TTC549 (cell line): ENCODE measurements around the gene SDCCAG8.

Source experiments
- FAIRE-seq: peaks from 2 replicates; lab custom pipeline; 2012; peaks lifted over from hg19 to GRCh38; lab: Jason Lieb, UNC

Gene SDCCAG8

DNA sequence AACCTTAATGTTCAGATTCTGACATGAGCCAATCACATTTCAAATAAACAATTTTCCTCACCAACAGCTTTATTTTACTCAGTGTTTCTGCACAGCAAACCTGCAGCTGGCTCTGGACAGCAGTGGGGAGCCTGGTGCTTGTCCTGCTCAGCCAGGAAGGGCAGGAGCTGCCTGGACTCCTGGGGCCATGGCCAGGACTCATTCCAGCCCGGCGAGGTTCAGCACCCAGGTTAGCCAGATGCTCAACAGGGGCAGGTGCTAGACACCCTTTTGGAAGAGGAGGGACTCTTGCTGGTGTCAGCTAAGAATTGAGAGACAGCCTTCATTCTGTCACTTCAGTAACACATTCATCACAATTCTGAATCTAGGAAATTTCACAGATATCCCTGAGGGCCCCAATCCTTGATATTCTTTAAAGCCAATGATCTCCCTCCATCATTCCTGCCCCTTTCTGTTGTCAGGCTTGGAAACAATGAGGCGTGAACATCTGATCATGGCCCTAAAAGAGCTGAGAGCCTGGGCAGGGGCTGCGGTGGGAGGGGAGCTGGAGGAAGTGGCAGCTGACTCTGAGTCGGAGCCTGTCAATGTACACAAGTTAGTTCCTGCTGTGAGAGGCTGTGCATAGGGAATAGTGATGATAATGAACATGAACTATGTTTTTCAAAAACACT is 251.3 kb downstream of the SDCCAG8 start:
- FAIRE-seq = no peak

DNA sequence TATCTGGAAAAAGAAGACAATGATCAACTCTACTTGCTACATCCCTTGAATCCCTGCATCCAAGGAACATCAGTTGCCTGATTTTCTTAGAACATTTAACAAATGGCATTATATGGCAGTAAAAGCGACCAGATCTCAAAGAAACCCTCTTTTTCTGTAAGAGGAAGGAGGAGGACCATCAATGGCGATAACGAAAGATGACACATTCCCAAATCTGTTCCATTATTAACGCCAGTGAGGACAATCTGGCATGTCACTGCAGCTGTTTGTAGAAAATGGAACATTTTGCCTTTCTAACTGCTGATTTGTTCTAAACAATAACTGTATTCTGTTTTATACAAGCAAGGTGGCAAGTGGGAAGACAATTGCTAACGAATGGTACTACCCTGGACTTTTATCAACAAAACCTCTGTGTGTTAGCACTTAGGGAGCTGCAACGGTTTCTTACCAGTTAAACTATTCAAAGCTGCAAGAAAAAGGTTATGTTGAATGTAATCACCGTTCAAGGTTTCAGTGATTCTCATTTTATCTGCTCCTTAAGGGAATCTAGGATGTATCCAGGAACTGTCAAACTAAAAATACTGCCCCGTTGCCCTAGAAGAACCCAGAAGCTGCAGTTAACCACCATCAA is 251.9 kb downstream of the SDCCAG8 start:
- no peak for FAIRE-seq

- no peak for FAIRE-seq
These were observed 252.5 kb downstream of the SDCCAG8 start for GRCh38 chr1:243508303-243508713.

- no peak for FAIRE-seq
These were observed 253.1 kb downstream of the SDCCAG8 start for GRCh38 chr1:243508943-243509342.

- no peak for FAIRE-seq
These were observed 255.1 kb downstream of the SDCCAG8 start for GRCh38 chr1:243510928-243511327.

DNA sequence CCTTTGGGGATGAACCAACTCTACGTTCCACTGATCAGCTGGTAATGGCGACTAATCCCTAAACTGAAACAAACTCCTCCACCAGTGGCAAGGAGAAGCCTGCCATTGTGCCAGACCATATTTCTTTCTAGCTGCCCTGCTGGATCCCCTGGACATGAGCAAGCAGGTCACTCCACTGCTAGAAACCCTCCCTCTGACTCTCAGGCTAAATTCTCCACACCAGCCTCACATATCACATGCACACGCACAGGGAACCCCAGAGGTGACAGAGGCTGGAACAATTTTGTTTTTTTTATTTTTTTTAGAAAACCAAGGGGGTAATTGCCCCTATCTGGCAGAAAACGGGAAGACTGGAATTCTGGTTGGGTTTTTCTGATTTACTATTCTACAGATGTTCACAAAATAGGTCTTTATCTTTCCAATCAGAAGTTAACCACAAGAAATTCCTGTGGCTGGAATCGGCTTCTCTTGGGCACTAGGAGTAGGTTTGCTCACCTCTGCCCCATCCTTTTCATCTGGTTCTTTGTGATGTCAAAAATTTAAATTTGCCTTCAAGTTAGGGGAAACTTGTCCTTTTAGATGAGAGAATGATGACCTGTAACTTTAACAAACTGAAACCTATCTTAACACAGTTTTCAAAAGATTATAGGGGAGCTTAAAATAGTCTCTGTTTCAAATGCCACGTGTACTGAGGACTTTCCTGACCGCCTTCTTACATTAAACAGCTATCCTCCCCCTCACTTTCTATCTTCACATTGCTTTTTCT is 258.1 kb downstream of the SDCCAG8 start:
- no peak for FAIRE-seq

- FAIRE-seq = no peak
These were observed 259.1 kb downstream of the SDCCAG8 start for GRCh38 chr1:243514927-243515326.

GRCh38 chr1:243520831-243521230 is 265.0 kb downstream of the SDCCAG8 start:
- no peak for FAIRE-seq

DNA sequence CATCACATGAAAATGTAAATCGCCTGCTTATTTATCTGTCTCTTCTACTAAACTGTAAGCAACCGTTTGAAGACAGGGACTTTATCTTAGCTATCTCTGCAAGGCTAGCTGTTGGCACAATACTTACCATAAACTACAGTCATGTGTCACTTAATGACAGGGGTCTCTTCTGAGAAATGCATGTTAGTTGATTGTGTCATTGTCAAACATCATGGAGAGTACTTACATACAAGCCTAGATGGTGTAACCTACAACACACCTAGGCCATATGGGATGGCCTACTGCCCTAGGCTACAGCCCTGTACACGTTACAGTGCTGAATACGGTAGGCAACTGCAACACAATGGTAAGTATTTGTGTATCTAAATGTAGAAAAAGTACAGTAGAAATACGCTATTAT is 267.9 kb downstream of the SDCCAG8 start:
- FAIRE-seq = no peak

DNA sequence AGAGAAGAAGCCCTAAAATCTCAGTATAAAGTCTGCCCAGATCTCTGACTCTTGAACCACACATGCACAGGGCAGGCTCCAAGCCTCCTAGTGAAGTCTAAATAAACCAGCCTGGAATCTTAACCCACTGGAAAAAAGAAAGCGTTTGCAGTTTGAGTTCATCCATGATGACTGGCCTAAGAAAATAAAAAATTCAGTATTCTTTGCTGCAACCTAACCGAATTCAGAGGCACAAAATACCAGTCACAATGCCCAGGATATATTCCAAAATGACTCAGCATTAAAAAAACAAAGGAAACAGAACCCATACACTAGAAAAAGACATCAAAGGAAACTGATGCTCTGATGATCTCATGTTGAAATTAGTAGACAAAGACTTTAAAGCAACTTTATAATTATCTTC is 269.2 kb downstream of the SDCCAG8 start:
- FAIRE-seq = no peak

GRCh38 chr1:243526180-243526579 is 270.3 kb downstream of the SDCCAG8 start:
- FAIRE-seq = no peak

DNA sequence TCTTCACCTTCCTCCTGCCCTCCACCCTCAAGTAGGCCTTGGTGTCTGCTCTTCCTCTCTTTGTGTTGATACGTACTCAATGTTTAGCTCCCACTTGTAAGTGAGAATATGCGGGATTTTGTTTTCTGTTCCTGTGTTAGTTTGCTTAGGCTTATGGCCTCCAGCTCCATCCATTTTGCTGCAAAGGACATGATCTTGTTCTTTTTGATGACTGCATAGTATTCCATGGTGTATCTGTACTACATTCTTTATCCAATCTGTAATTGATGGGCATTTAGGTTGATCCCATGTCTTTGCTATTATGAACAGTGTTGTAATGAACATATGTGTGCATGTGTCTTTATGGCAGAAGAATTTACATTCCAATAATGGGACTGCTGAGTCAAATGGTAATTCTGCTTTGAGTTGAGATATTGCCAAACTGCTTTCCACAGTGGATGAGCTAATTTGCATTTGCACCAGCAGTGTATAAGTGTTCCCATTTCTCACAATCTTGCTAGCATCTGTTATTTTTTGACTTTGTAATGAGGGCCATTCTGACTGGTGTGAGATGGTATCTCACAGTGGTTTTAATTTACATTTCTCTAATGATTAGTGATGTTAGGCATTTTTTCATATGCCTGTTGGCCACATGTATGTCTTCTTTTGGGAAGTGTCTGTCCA is 272.7 kb downstream of the SDCCAG8 start:
- no peak for FAIRE-seq

DNA sequence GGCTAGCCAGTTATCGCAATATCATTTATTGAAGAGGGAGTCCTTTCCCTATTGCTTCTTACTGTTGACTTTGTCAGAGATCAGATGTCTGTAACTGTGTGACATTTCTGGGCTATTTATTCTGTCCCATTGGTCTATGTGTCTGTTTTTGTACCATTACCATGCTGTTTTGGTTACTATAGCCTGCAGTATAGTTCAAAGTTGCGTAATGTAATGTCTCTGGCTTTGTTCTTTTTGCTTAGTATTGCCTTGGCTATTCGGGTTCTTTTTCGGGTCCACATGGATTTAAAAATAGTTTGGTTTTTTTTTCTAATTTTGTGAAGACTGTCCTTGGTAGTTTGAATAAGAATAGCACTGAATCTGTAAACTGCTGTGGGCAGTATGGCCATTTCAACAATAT is 273.7 kb downstream of the SDCCAG8 start:
- FAIRE-seq = no peak

- FAIRE-seq = peak; percentile 98
These were observed 279.2 kb downstream of the SDCCAG8 start for GRCh38 chr1:243535014-243535413.

DNA sequence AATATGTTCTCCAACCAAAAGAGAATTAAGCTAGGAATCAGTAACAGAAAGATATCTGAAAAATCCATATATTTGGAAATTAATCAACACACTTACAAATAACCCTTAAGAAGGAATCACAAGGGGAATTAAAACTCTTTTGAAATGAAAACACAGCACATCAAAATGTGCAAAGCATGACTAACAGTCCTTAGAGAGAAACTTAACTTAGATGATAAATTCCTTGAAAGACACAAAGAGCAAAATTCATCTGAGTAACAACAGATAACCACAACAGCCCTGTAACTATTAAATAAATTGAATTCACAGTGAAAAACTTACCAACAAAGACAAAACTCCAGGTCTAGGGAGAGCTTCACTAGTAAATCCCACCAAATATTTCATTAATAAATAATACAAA is 283.8 kb downstream of the SDCCAG8 start:
- FAIRE-seq = peak; percentile 32

DNA sequence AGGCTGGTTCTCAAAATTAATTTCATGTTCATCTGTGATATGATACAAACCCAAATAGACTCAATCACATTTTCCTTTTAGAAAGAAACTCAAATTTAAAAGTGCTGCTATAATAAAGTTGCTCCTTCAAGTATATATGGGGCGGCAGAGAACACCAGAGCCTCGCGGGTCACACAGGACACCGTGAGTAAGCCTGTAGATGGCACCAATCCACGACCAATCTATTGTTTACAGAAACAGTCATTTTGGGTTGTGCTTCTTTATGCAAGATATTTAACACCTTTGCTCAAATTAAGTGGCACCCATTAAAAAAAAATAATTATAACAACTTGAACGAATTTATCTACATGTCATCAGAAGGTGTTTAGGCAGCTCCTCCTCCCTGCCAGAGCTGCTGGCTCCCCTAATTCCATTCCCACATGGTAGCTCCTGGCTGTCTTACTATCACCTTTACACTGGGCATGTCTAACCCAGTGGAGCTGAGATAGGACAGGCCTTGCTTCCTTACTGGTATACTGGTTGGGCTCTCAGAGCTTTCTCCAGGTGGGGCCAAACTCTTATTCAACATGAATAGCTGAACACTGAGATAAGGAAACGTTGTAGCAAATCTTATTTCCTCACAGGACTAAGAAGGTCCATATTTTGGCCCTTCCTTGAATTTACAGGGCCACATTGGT is 287.0 kb downstream of the SDCCAG8 start:
- FAIRE-seq = no peak

GRCh38 chr1:243543501-243543900 is 287.7 kb downstream of the SDCCAG8 start:
- FAIRE-seq = no peak

GRCh38 chr1:243546457-243546856 is 290.6 kb downstream of the SDCCAG8 start:
- no peak for FAIRE-seq

- no peak for FAIRE-seq
These were observed 292.1 kb downstream of the SDCCAG8 start for GRCh38 chr1:243547891-243548290.

DNA sequence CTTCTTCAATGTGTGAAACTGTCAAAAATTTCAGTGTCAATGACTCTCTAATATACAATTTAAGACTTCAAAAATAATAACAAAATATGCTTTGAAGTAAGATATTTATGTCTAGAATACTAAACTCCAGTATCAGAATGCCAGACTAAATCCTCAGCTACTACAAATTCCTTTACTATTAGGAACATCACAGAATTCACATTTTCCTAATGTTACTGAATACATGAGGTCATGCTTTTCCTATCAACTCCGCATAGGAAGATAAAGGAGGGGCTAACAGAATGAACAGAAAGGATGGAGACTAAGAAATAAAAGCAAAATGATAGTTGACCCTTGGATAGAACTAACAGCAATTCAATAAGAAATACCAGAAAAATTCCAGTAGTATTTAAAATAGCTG is 292.7 kb downstream of the SDCCAG8 start:
- no peak for FAIRE-seq

DNA sequence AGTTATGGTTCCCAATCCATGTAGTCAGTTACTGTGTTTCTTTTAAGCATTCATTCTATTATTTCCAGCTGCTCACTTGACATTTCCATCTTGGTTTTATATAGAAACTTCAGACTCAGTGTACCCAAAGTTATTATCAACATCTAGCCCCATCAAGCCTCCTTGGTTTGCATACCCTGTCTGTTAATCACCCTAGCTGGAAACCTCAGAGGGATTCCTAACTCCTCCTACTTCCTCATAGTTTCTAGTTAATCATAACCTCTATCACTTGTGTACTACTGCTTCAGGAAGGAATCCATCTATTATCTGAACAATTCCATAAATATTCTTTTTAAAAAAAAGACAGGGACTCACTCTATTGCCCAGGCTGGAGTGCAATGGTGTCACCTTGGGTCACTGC is 293.3 kb downstream of the SDCCAG8 start:
- no peak for FAIRE-seq
